ENCODE results near the gene ATP8B1.

DNA sequence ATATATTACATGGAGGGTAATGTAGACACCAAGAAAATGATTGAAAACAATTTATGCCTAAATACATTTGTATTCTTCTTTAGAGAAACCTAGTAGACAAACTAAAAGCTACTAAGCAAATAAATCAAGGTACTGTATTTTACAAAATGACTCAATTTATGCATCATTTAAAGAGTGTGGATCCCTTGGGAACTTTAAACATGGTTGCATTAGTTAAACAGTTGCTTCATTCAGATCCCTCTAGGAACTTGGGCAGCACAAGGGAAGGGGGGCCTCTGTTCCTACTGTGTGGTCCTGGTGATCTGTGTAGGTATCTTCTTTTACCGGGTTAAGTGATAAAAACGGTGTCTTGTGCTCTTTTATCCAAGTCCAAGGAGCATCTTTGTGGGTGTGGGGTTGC, 31.5 kb upstream of the ATP8B1 start:
- TF ChIP-seq, protein P1, sequence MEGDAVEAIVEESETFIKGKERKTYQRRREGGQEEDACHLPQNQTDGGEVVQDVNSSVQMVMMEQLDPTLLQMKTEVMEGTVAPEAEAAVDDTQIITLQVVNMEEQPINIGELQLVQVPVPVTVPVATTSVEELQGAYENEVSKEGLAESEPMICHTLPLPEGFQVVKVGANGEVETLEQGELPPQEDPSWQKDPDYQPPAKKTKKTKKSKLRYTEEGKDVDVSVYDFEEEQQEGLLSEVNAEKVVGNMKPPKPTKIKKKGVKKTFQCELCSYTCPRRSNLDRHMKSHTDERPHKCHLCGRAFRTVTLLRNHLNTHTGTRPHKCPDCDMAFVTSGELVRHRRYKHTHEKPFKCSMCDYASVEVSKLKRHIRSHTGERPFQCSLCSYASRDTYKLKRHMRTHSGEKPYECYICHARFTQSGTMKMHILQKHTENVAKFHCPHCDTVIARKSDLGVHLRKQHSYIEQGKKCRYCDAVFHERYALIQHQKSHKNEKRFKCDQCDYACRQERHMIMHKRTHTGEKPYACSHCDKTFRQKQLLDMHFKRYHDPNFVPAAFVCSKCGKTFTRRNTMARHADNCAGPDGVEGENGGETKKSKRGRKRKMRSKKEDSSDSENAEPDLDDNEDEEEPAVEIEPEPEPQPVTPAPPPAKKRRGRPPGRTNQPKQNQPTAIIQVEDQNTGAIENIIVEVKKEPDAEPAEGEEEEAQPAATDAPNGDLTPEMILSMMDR (IDR thresholded peaks at IDR 0.05), result no peak
- TF ChIP-seq POLR2A (IDR thresholded peaks at IDR 0.05) (no peak), POLR2AphosphoS5 (IDR thresholded peaks at IDR 0.05) (no peak)

Measured in stomach (tissue), 4 donors.